ENCODE data around the gene LSM7.

Gene LSM7

DNA sequence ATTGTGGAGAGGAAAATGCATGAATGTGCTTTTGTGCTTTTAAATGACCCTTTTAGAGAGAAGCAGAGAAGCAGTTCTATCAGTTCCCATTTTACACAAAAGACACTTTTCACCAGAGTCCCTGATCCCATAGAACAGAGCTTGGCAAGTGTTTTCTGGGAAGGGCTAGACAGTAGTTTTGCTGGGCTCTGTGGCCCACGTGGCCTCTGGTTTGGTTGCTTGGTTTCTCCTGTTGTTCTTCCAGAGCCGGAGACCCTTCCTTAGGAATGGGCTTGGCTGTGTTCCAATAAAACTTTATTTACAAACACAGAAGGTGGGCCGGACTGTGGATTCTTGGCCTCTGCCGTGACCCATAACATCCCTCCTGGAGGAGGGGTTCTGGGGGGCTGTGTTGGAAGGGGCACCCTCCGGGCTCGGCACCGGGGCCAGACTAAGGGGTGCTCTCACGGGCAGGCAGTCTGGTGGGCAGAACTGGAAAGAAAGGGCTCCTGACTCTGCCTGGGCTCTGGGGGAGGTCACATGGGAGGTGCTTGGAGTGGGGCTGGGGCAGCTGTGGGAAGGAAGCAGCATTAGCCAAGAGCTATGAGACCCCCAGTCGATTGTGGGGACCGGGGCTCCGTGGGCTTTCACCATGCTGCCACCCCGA lies 3.3 kb upstream of the LSM7 start:
- TF ChIP-seq, protein P1, sequence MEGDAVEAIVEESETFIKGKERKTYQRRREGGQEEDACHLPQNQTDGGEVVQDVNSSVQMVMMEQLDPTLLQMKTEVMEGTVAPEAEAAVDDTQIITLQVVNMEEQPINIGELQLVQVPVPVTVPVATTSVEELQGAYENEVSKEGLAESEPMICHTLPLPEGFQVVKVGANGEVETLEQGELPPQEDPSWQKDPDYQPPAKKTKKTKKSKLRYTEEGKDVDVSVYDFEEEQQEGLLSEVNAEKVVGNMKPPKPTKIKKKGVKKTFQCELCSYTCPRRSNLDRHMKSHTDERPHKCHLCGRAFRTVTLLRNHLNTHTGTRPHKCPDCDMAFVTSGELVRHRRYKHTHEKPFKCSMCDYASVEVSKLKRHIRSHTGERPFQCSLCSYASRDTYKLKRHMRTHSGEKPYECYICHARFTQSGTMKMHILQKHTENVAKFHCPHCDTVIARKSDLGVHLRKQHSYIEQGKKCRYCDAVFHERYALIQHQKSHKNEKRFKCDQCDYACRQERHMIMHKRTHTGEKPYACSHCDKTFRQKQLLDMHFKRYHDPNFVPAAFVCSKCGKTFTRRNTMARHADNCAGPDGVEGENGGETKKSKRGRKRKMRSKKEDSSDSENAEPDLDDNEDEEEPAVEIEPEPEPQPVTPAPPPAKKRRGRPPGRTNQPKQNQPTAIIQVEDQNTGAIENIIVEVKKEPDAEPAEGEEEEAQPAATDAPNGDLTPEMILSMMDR (IDR thresholded peaks at IDR 0.05; ENCODE audit: control insufficient read depth, extremely low read depth, insufficient read depth): no peak
- H3K4me3 ChIP-seq (ENCODE audit: low read depth, low read length): peak overlapping the region; percentile 9
- no peak for DNase-seq (ENCODE audit: low read depth)

DNA sequence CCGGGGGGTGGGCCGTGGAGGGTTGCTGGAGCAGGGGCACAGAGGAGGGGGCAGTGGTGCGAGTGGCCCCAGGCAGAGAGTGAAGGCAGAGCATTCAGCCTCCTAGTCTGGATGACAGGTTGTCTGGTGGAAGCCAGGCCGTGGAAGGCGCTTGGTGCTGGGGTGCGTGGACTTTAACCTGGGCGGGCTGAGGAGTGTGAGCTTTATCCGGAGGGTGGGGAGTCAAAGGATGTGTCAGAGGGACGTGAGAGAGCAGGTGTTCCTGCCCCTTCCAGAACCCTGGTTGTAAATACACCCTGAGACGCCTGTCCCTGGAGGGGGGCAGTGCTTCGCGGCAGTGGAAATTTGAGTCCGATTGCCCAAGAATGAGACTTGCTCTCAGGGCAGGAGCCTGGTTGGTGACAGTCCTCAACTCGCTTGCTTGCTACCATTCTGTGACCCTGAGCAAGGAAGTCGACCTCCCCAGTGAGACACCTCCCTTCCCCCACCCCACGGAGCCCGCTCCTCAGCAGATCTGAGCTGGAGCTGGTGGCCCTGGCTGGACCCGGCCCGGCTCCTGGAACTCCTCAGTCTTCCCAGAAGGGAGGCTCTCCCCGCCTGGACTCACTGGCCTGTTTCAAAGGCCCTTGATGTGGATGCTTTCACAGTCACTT lies 2.4 kb upstream of the LSM7 start:
- TF ChIP-seq, protein P1 (IDR thresholded peaks at IDR 0.05; ENCODE audit: control insufficient read depth, extremely low read depth, insufficient read depth): no peak
- no peak overlapping the region; the same call in 1 of the 2 replicates for H3K4me3 ChIP-seq (ENCODE audit: low read depth, low read length)
- DNase-seq (ENCODE audit: low read depth): no peak

DNA sequence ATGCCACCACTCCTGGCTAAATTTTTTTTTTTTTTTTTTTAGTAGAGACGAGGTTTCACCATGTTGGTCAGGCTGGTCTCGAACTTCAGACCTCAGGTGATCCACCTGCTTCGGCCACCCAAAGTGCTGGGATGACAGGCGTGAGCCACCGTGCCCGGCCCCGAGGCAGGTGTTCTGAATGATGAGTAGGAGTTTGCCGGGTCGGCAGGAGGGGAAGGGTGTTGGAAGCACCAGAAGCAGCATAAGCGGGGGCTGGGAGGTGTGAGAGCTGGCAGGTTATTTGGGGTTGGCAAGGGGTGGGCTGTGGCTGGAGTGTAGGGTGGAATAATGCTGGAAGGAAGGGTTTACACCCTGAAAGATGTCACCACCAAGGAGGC lies 1.9 kb upstream of the LSM7 start:
- TF ChIP-seq, protein P1 (IDR thresholded peaks at IDR 0.05; ENCODE audit: control insufficient read depth, extremely low read depth, insufficient read depth): no peak
- no peak overlapping the region for H3K4me3 ChIP-seq (ENCODE audit: low read depth, low read length)
- no peak for DNase-seq (ENCODE audit: low read depth)

DNA sequence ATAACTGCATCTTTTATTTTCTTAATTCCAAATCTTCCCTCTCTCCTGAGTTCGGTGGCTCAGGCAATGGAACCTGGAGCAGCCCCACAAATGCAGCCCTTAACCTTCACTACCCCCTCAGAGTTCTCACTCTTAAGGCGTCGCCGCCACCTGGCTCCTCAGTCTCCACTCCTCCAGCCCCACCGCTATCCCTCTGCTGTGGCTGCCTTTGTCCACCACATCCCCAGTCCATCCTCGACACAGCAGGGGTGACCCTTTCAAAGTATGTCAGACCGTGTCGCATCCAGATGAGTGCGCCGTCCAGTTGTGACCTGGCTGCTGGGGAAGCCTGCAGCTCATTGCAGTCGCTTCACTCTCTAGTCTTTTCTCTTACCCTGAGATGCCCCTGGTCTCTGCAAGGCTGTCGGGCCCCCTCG lies 1.1 kb upstream of the LSM7 start:
- H3K4me3 ChIP-seq (ENCODE audit: low read depth, low read length): peak overlapping the region; percentile 95
- TF ChIP-seq, protein P1 (IDR thresholded peaks at IDR 0.05; ENCODE audit: control insufficient read depth, extremely low read depth, insufficient read depth): no peak
- no peak for DNase-seq (ENCODE audit: low read depth)

DNA sequence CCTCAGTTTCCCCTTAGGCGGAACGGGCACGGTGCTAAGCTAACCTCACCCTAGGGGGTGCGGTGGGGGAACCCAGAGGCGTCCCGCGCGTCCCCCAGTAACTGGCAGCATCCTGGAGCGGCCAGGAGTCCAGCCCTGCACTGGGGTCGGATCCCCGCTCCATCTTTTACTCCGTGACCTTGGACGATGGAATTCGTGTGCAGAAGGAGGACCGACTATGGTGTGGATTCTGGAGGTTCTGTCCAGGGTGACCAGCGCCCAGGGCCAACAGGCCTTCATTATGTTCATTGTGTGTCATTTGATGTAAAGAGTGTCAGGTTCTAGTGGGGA lies 728 bp upstream of the LSM7 start:
- no peak for DNase-seq (ENCODE audit: low read depth)
- TF ChIP-seq, protein P1 (IDR thresholded peaks at IDR 0.05; ENCODE audit: control insufficient read depth, extremely low read depth, insufficient read depth): no peak
- peak overlapping the region; percentile 95 for H3K4me3 ChIP-seq (ENCODE audit: low read depth, low read length)

DNA sequence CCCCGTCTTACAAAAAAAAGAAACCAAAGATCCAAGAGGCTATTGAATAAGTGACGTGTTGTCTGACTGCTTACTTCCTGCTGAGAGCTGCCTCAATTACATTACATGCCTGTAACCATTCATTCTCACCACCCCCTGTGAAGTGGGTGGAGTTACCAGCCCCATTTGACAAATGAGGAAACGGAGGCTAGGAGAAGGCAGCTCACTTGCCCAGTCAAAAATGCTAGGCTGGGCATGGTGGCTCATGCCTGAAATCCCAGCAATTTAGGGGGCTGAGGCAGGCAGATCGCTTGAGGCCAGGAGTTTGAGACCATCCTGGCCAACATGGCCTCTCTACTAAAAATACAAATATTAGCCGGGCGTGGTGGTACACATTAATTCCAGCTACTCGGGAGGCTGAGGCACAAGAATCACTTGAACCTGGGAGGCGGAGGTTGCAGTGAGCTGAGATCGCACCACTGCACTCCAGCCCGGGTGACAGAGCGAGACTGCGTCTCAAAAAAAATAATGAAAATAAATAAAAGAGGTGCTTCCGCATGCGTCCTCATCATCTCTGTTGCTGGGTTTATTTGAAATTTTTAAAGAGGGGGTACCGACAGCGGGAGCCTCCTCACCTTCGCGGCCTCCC lies 499 bp downstream of the LSM7 start:
- TF ChIP-seq, protein P1 (IDR thresholded peaks at IDR 0.05; ENCODE audit: control insufficient read depth, extremely low read depth, insufficient read depth): no peak
- peak; percentile 54 for DNase-seq (ENCODE audit: low read depth)
- peak overlapping the region; percentile 95 for H3K4me3 ChIP-seq (ENCODE audit: low read depth, low read length)
